HepG2 (cell line): ENCODE results near the gene TMEM151A. TPM values are rescaled to one million over a fixed set of nuclear protein-coding genes. Genes with fewer than 3 reads are reported as not detected.

Experiments used
- ARNT2 ChIP-seq: sonication (generic); formaldehyde crosslinking; IDR thresholded peaks from 2 replicates; pipeline ENCODE4 v1.8.0; 2022; ENCODE audit warnings: mild to moderate bottlenecking, low read depth, missing genetic modification reagents, moderate library complexity
- EHMT2 ChIP-seq: fragments of 200-600 bp; sonication (generic); IDR thresholded peaks from 2 replicates; pipeline ENCODE4 v1.7.0; 2017; ENCODE audit warnings: antibody characterized with exemption, low read depth, low read length, borderline replicate concordance
- KLF9 ChIP-seq: IDR thresholded peaks from 2 replicates; pipeline ENCODE4 v1.6.1; 2016; ENCODE audit warnings: low read depth
- LRRFIP1 ChIP-seq: sonication (generic); formaldehyde crosslinking; conservative IDR thresholded peaks from 2 replicates; pipeline ENCODE4 v1.4.0; 2020; ENCODE audit warnings: missing genetic modification reagents
- NR2F6 ChIP-seq, 2 experiments: IDR thresholded peaks; 2 replicates each; pipeline ENCODE4 v1.6.1; 2016; ENCODE audit warnings: antibody characterized with exemption in 1 of 2, mild to moderate bottlenecking in 1 of 2
- PHF20 ChIP-seq: sonication (generic); formaldehyde crosslinking; IDR thresholded peaks from 2 replicates; pipeline ENCODE4 v1.5.0; 2020; ENCODE audit warnings: mild to moderate bottlenecking, missing genetic modification reagents
- RCOR2 ChIP-seq: IDR thresholded peaks from 2 replicates; pipeline ENCODE4 v1.6.1; 2016; ENCODE audit warnings: missing biosample characterization, missing genetic modification reagents
- SCMH1 ChIP-seq: sonication (generic); formaldehyde crosslinking; IDR thresholded peaks from 2 replicates; pipeline ENCODE4 v1.9.0; 2021; ENCODE audit warnings: missing genetic modification reagents, mild to moderate bottlenecking, borderline replicate concordance
- SNAI1 ChIP-seq: sonication (generic); formaldehyde crosslinking; IDR thresholded peaks from 2 replicates; pipeline ENCODE4 v1.5.0; 2020; ENCODE audit warnings: mild to moderate bottlenecking, missing genetic modification reagents, borderline replicate concordance
- TERF1 ChIP-seq: sonication (generic); formaldehyde crosslinking; IDR thresholded peaks from 2 replicates; pipeline ENCODE4 v1.8.0; 2022; ENCODE audit warnings: mild to moderate bottlenecking, missing genetic modification reagents, moderate library complexity
- ZBTB26 ChIP-seq: IDR thresholded peaks from 2 replicates; pipeline ENCODE4 v1.6.1; 2016; ENCODE audit warnings: missing compliant biosample characterization, missing genetic modification reagents, borderline replicate concordance
- ZBTB34 ChIP-seq: sonication (generic); formaldehyde crosslinking; IDR thresholded peaks from 2 replicates; pipeline ENCODE4 v1.8.0; 2022; ENCODE audit warnings: mild to moderate bottlenecking, missing genetic modification reagents
- ZKSCAN8 ChIP-seq: IDR thresholded peaks from 2 replicates; pipeline ENCODE4 v1.6.1; 2016; ENCODE audit warnings: borderline replicate concordance, missing genetic modification reagents, missing compliant biosample characterization
- ZNF10 ChIP-seq: sonication (generic); formaldehyde crosslinking; IDR thresholded peaks from 2 replicates; pipeline ENCODE4 v1.4.0; 2020; ENCODE audit warnings: mild to moderate bottlenecking, low read depth, missing genetic modification reagents, borderline replicate concordance
- ZNF362 ChIP-seq: sonication (generic); formaldehyde crosslinking; IDR thresholded peaks from 2 replicates; pipeline ENCODE4 v1.4.0; 2020; ENCODE audit warnings: missing genetic modification reagents, mild to moderate bottlenecking, borderline replicate concordance
- ZNF549 ChIP-seq: sonication (generic); formaldehyde crosslinking; IDR thresholded peaks from 2 replicates; pipeline ENCODE4 v1.5.0; 2020; ENCODE audit warnings: missing genetic modification reagents
- ZNF564 ChIP-seq: sonication (generic); formaldehyde crosslinking; IDR thresholded peaks from 2 replicates; pipeline ENCODE4 v1.8.1; 2023; ENCODE audit warnings: mild to moderate bottlenecking, missing genetic modification reagents
- ZNF572 ChIP-seq: sonication (generic); formaldehyde crosslinking; IDR thresholded peaks from 2 replicates; pipeline ENCODE4 v1.5.1; 2020; ENCODE audit warnings: mild to moderate bottlenecking, missing genetic modification reagents
- ZSCAN31 ChIP-seq: sonication (generic); formaldehyde crosslinking; IDR thresholded peaks from 2 replicates; pipeline ENCODE4 v1.5.0; 2020; ENCODE audit warnings: low read depth, mild to moderate bottlenecking, missing genetic modification reagents
- polyA plus RNA-seq, 8 experiments: library from polyadenylated mRNA; depleted of rRNA in 3 of 8; stranded (reverse) in 7 of 8; unstranded in 1 of 8; fragments of >200 nt; fragmentation: Illumina TruSeq in 4 of 8; extraction: Trizol in 4 of 8; gene quantifications; 2 replicates each; pipeline versions ENCODE4 v1.2.1 to v1.2.3, GENCODE V29; 2011 to 2016; ENCODE audit warnings: low read depth in 4 of 8, missing spikeins in 1 of 8, mixed read lengths in 1 of 8; ENCODE audit not compliant: insufficient read depth in 1 of 8
- total RNA-seq, 5 experiments: library from RNA; depleted of rRNA; stranded (reverse); fragments of >200 nt; fragmentation: Illumina TruSeq; extraction: Trizol; gene quantifications; 2 replicates each; pipeline ENCODE4 v1.2.3, GENCODE V29; 2016; ENCODE audit warnings: low read depth in 1 of 5
- TF ChIP-seq, protein P1 (sequence below): sonication (generic); formaldehyde crosslinking; IDR thresholded peaks from 2 replicates; pipeline ENCODE4 v1.4.0; 2020; ENCODE audit warnings: missing genetic modification reagents

TMEM151A gene
- total and polyA plus RNA-seq, 2 of the 13 experiments (the other 11 are each of a cell fraction or from before 2014, with no cell fraction given): 0.18 to 0.33 TPM

GRCh38 chr11:66268244-66268951, 23.3 kb upstream of the TMEM151A start, which contains the start of gene RAB1B (continued):
- no peak for TF ChIP-seq ZNF10 (CRISPR knock-in tag)
- TF ChIP-seq SNAI1 (CRISPR knock-in tag): peak; percentile 78; the same call in 1 of the 2 replicates
- TF ChIP-seq PHF20 (CRISPR knock-in tag): peak; percentile 75
- TF ChIP-seq NR2F6 (IDR thresholded peaks at IDR 0.05): no peak
- TF ChIP-seq NR2F6 (CRISPR knock-in tag; IDR thresholded peaks at IDR 0.05): 0 out of 2 replicates have a peak, but pooled peaks have one; percentile 6
- TF ChIP-seq ZSCAN31: no peak
- 0 out of 2 replicates have a peak, but pooled peaks have one; percentile 15 for TF ChIP-seq ZNF564 (CRISPR knock-in tag)
- TF ChIP-seq EHMT2: no peak
- TF ChIP-seq ZKSCAN8 (CRISPR knock-in tag): no peak; the same call in 1 of the 2 replicates
- TF ChIP-seq LRRFIP1: no peak
- no peak for TF ChIP-seq RCOR2 (CRISPR knock-in tag)
- no peak for TF ChIP-seq ZBTB26 (CRISPR knock-in tag)
- TF ChIP-seq, protein P1, sequence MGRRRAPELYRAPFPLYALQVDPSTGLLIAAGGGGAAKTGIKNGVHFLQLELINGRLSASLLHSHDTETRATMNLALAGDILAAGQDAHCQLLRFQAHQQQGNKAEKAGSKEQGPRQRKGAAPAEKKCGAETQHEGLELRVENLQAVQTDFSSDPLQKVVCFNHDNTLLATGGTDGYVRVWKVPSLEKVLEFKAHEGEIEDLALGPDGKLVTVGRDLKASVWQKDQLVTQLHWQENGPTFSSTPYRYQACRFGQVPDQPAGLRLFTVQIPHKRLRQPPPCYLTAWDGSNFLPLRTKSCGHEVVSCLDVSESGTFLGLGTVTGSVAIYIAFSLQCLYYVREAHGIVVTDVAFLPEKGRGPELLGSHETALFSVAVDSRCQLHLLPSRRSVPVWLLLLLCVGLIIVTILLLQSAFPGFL (CRISPR knock-in tag): no peak
- no peak for TF ChIP-seq KLF9 (CRISPR knock-in tag)
- no peak for TF ChIP-seq ZBTB34 (CRISPR knock-in tag)
- no peak for TF ChIP-seq TERF1 (CRISPR knock-in tag)
- no peak for TF ChIP-seq ZNF549
- TF ChIP-seq ARNT2 (CRISPR knock-in tag): peak; percentile 20; the same call in 1 of the 2 replicates
- TF ChIP-seq ZNF572 (CRISPR knock-in tag): no peak
- no peak for TF ChIP-seq ZNF362 (CRISPR knock-in tag)
- TF ChIP-seq SCMH1 (CRISPR knock-in tag): no peak
